NCI-H2171 (cell line): ENCODE results near the gene SUN5.

Experiments
- DNase-seq: peaks from one replicate; lab custom pipeline; 2025; lab: John Stamatoyannopoulos, UW

SUN5 gene

GRCh38 chr20:32993496-32994050 is 10.7 kb downstream of the SUN5 start:
- DNase-seq, result no peak

GRCh38 chr20:32991792-32992641 is 12.2 kb downstream of the SUN5 start:
- no peak for DNase-seq

GRCh38 chr20:32991383-32991782 is 12.8 kb downstream of the SUN5 start:
- no peak for DNase-seq

GRCh38 chr20:32990426-32990825 is 13.8 kb downstream of the SUN5 start:
- DNase-seq, result no peak

- no peak for DNase-seq
These were observed 14.5 kb downstream of the SUN5 start for GRCh38 chr20:32989507-32990283.

GRCh38 chr20:32988008-32988407 is 16.2 kb downstream of the SUN5 start:
- DNase-seq, result no peak

- no peak for DNase-seq
These were observed 17.0 kb downstream of the SUN5 start for GRCh38 chr20:32987044-32987825.

GRCh38 chr20:32986331-32986966 is 17.8 kb downstream of the SUN5 start:
- DNase-seq, result no peak

GRCh38 chr20:32985596-32985995 is 18.6 kb downstream of the SUN5 start:
- no peak for DNase-seq

GRCh38 chr20:32984631-32985354 is 19.4 kb downstream of the SUN5 start:
- DNase-seq, result no peak

GRCh38 chr20:32984196-32984595 is 20.0 kb downstream of the SUN5 start:
- DNase-seq, result no peak

- no peak for DNase-seq
These were observed 20.6 kb downstream of the SUN5 start for GRCh38 chr20:32983459-32984112.

- DNase-seq, result no peak
These were observed 21.4 kb downstream of the SUN5 start for GRCh38 chr20:32982617-32983458.

- DNase-seq, result no peak
These were observed 23.2 kb downstream of the SUN5 start for GRCh38 chr20:32980990-32981389.

GRCh38 chr20:32980131-32980941 is 23.9 kb downstream of the SUN5 start:
- DNase-seq, result no peak

GRCh38 chr20:32979201-32979998 is 24.8 kb downstream of the SUN5 start:
- no peak for DNase-seq

- no peak for DNase-seq
These were observed 26.3 kb downstream of the SUN5 start for GRCh38 chr20:32978009-32978335.
